GM23338 (cell line): Measurements from ENCODE around the gene RNF34. TPM values are rescaled to one million over a fixed set of nuclear protein-coding genes. Genes with fewer than 3 reads are reported as not detected.

ENCODE experiments used
- ATAC-seq: fragments of 200-7000 bp; cut with Tn5 transposase; 3 replicates; pipeline ENCODE4 v1.9.1; 2020
- DNase-seq: peaks from one replicate; pipeline ENCODE4 v3.0.0-alpha.2; 2015; ENCODE audit warnings: low spot score
- H2AFZ ChIP-seq: fragments of 200-600 bp; sonication (generic); 2 replicates; pipeline ENCODE4 v1.8.0; 2016; ENCODE audit warnings: antibody characterized with exemption, mild to moderate bottlenecking, moderate library complexity
- H3F3A ChIP-seq: fragments of 200-600 bp; sonication (generic); replicated peaks from 2 replicates; pipeline ENCODE4 v1.8.0; 2017; ENCODE audit warnings: antibody characterized with exemption, mixed run types, low read depth
- H3K27ac ChIP-seq: fragments of 200-600 bp; sonication (generic); 2 replicates; pipeline ENCODE4 v1.6.1; 2016; ENCODE audit warnings: low read depth
- H3K27me3 ChIP-seq: fragments of 200-600 bp; sonication (generic); 2 replicates; pipeline ENCODE4 v1.8.0; 2016; ENCODE audit warnings: mild to moderate bottlenecking, mixed run types, moderate library complexity; ENCODE audit not compliant: insufficient read depth
- H3K36me3 ChIP-seq: fragments of 200-600 bp; sonication (generic); 2 replicates; pipeline ENCODE4 v1.8.0; 2016; ENCODE audit warnings: mild to moderate bottlenecking; ENCODE audit not compliant: insufficient read depth
- H3K4me1 ChIP-seq: fragments of 200-600 bp; sonication (generic); 2 replicates; pipeline ENCODE4 v1.8.0; 2016; ENCODE audit warnings: mild to moderate bottlenecking, moderate library complexity; ENCODE audit not compliant: insufficient read depth
- H3K4me2 ChIP-seq: fragments of 200-600 bp; sonication (generic); 2 replicates; pipeline ENCODE4 v1.7.1; 2017; ENCODE audit warnings: mixed run types
- H3K4me3 ChIP-seq: fragments of 200-600 bp; sonication (generic); 2 replicates; pipeline ENCODE4 v1.6.1; 2016; ENCODE audit warnings: mixed run types
- H3K79me2 ChIP-seq: fragments of 200-600 bp; sonication (generic); replicated peaks from 2 replicates; pipeline ENCODE4 v1.8.0; 2017; ENCODE audit warnings: mild to moderate bottlenecking; ENCODE audit not compliant: insufficient read depth
- H3K9me2 ChIP-seq: fragments of 200-600 bp; sonication (generic); 2 replicates; pipeline ENCODE4 v1.8.0; 2017; ENCODE audit not compliant: insufficient read depth
- H4K20me1 ChIP-seq: fragments of 200-600 bp; sonication (generic); replicated peaks from 2 replicates; pipeline ENCODE4 v1.8.0; 2017; ENCODE audit warnings: mild to moderate bottlenecking; ENCODE audit not compliant: insufficient read depth
- H3K27ac Mint-ChIP-seq: 2 replicates; pipeline ENCODE4 v1.8.0; 2020; ENCODE audit warnings: inconsistent platforms, mild to moderate bottlenecking, moderate library complexity, mixed read lengths
- H3K27me3 Mint-ChIP-seq: 3 replicates; pipeline ENCODE4 v1.8.0; 2022; ENCODE audit warnings: low read depth, mild to moderate bottlenecking, moderate library complexity, mixed read lengths, inconsistent platforms; ENCODE audit not compliant: insufficient read depth, poor library complexity
- H3K36me3 Mint-ChIP-seq: 3 replicates; pipeline ENCODE4 v1.8.0; 2021; ENCODE audit warnings: low read depth, mild to moderate bottlenecking, inconsistent platforms, moderate library complexity, mixed read lengths
- H3K4me1 Mint-ChIP-seq: 3 replicates; pipeline ENCODE4 v1.8.0; 2020; ENCODE audit warnings: mild to moderate bottlenecking, inconsistent platforms, mixed read lengths
- H3K4me3 Mint-ChIP-seq: 3 replicates; pipeline ENCODE4 v1.8.0; 2021; ENCODE audit warnings: moderate library complexity, mild to moderate bottlenecking, inconsistent platforms, mixed read lengths
- H3K9me3 Mint-ChIP-seq: 3 replicates; pipeline ENCODE4 v1.8.0; 2020; ENCODE audit warnings: moderate library complexity, mild to moderate bottlenecking, inconsistent platforms, mixed read lengths
- CREB1 ChIP-seq: fragments of 250-450 bp; sonication (Bioruptor Pico); IDR thresholded peaks from 2 replicates; pipeline ENCODE4 v1.5.0; 2020; ENCODE audit warnings: low read depth, mild to moderate bottlenecking, moderate library complexity
- CTCF ChIP-seq, 2 experiments: fragments of 200-600 bp in 1 of 2; sonication (generic) in 1 of 2; conservative IDR thresholded peaks; 2 replicates each; pipeline versions ENCODE4 v1.5.1 to v1.6.1; 2016 to 2017; ENCODE audit warnings: antibody characterized with exemption in 2 of 2, low read depth in 2 of 2, mild to moderate bottlenecking in 2 of 2, moderate library complexity in 1 of 2
- ETS1 ChIP-seq: IDR thresholded peaks from 2 replicates; pipeline ENCODE4 v1.6.1; 2016; ENCODE audit warnings: antibody characterized with exemption
- EZH2 ChIP-seq: fragments of 200-600 bp; sonication (generic); IDR thresholded peaks from one replicate; pipeline ENCODE4 v1.8.0; 2017; ENCODE audit warnings: antibody characterized with exemption, mild to moderate bottlenecking, low read depth; ENCODE audit not compliant: unreplicated experiment
- EZH2phosphoT487 ChIP-seq: fragments of 200-600 bp; sonication (generic); IDR thresholded peaks from one replicate; pipeline ENCODE4 v1.8.1; 2018; ENCODE audit warnings: antibody characterized with exemption; ENCODE audit not compliant: unreplicated experiment
- JUNB ChIP-seq: IDR thresholded peaks from one replicate; pipeline ENCODE4 v1.6.1; 2016; ENCODE audit warnings: antibody characterized with exemption; ENCODE audit not compliant: unreplicated experiment
- NANOG ChIP-seq: IDR thresholded peaks from 2 replicates; pipeline ENCODE4 v1.6.1; 2016; ENCODE audit warnings: antibody characterized with exemption, borderline replicate concordance
- POLR2AphosphoS5 ChIP-seq: IDR thresholded peaks from 2 replicates; pipeline ENCODE4 v1.6.1; 2016; ENCODE audit warnings: antibody characterized with exemption, low read depth
- REST ChIP-seq: IDR thresholded peaks from one replicate; pipeline ENCODE4 v1.6.1; 2018; ENCODE audit warnings: antibody characterized with exemption; ENCODE audit not compliant: unreplicated experiment
- STAT1 ChIP-seq: IDR thresholded peaks from one replicate; pipeline ENCODE4 v1.6.1; 2016; ENCODE audit warnings: antibody characterized with exemption; ENCODE audit not compliant: unreplicated experiment
- ZNF114 ChIP-seq: fragments of 250-450 bp; sonication (Bioruptor Pico); IDR thresholded peaks from 2 replicates; pipeline ENCODE4 v1.5.0; 2020; ENCODE audit warnings: mild to moderate bottlenecking, moderate library complexity
- ZNF331 ChIP-seq: fragments of 250-450 bp; sonication (Bioruptor Pico); IDR thresholded peaks from 2 replicates; pipeline ENCODE4 v1.5.0; 2020; ENCODE audit warnings: low read depth, mild to moderate bottlenecking, moderate library complexity
- ZNF462 ChIP-seq: fragments of 250-450 bp; sonication (Bioruptor Pico); IDR thresholded peaks from 2 replicates; pipeline ENCODE4 v1.5.0; 2020; ENCODE audit warnings: mild to moderate bottlenecking, moderate library complexity
- polyA plus RNA-seq: library from polyadenylated mRNA; unstranded; fragments of >200 nt; fragmentation: Nextera tagmentation; extraction: Ambion mirVana; gene quantifications from 2 replicates; pipeline ENCODE4 v1.2.1, GENCODE V29; 2016
- total RNA-seq: library from RNA; depleted of rRNA; stranded (reverse); fragments of >200 nt; shearing (Covaris generic); gene quantifications from 2 replicates; pipeline ENCODE4 v1.2.3, GENCODE V29; 2014

Gene RNF34
- total and polyA plus RNA-seq, 2 experiments from 2014 or later, result 47.2 to 63.3 TPM

- H3K4me1 Mint-ChIP-seq, result peaks cover 15% of the 10 kb centered on the region; the same call in 2 of the 3 replicates
- Histone ChIP-seq H3F3A (no peaks in the 10 kb centered on the region), H4K20me1 (peaks cover 25% of the 10 kb centered on the region), H3K9me2 (no peaks in the 10 kb centered on the region), H3K27me3 (no peaks in the 10 kb centered on the region), H3K4me3 (no peak overlapping the region), H3K4me2 (no peak overlapping the region), H3K4me1 (peaks cover 10% of the 10 kb centered on the region; the same call in 1 of the 2 replicates), H3K36me3 (peaks cover 12% of the 10 kb centered on the region), H2AFZ (no peak overlapping the region), H3K27ac (no peak overlapping the region), H3K79me2 (peaks cover 90% of the 10 kb centered on the region)
- H3K9me3 Mint-ChIP-seq, result no peaks in the 10 kb centered on the region
- no peak overlapping the region for H3K4me3 Mint-ChIP-seq
- H3K36me3 Mint-ChIP-seq, result peaks cover 37% of the 10 kb centered on the region; the same call in 2 of the 3 replicates
- ATAC-seq (no peak), DNase-seq (no peak)
- H3K27ac Mint-ChIP-seq, result no peak overlapping the region
- TF ChIP-seq ZNF114 (CRISPR knock-in tag) (no peak), CREB1 (CRISPR knock-in tag) (no peak), EZH2phosphoT487 (no peak), ZNF462 (CRISPR knock-in tag) (no peak), JUNB (no peak), EZH2 (no peak), POLR2AphosphoS5 (no peak), NANOG (no peak), CTCF (conservative IDR thresholded peaks at IDR 0.05; ENCODE audit: low read depth in 2 of 2) (no peak), REST (no peak), ZNF331 (CRISPR knock-in tag) (no peak), ETS1 (no peak), STAT1 (no peak)
- peaks cover 4% of the 10 kb centered on the region for H3K27me3 Mint-ChIP-seq
Measured at GRCh38 chr12:121405211-121405610, 5.3 kb downstream of the RNF34 start.
